ENCODE data around the gene MIAT.

The MIAT gene

DNA sequence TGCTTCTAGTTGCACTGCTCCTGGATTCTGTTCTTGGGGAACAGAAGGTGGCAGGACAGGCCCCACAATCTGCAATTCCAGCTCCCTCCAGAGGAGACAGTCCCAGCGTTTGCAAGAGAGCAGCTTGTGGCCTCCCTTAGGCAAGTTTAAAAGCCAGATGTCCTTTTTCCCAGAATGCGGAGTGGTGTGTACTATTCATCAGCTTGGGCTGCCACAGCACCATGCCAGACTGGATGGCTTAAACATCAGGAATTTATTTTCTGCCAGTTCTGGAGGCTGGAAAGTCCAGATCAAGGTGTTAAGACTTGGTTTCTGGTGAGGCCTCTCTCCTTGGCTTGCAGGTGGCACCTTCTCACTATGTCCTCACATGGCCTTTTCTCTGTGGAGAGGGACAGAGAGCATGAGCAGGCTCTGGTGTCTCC lies 11.7 kb downstream of the MIAT start:
- DNase-seq: peak; percentile 47

DNA sequence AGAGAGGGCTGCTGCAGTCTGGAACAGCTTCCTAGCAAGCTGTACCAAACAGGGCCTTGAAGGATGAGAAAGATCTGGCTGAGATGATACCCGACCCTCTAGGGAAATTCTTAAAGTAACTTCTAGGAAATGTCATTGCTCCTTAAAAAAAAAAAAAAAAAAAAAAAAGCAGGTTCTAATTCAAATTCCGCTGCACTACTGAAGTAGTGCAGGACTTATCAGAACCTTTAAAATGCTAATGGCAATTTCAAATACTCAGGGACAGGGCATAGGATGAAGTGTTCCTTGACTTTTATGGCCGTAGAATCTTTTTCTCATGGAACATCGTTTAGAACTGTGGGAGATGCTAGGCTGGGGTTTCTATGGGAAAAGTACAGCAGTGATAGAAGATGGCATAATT lies 13.1 kb downstream of the MIAT start:
- DNase-seq: no peak

DNA sequence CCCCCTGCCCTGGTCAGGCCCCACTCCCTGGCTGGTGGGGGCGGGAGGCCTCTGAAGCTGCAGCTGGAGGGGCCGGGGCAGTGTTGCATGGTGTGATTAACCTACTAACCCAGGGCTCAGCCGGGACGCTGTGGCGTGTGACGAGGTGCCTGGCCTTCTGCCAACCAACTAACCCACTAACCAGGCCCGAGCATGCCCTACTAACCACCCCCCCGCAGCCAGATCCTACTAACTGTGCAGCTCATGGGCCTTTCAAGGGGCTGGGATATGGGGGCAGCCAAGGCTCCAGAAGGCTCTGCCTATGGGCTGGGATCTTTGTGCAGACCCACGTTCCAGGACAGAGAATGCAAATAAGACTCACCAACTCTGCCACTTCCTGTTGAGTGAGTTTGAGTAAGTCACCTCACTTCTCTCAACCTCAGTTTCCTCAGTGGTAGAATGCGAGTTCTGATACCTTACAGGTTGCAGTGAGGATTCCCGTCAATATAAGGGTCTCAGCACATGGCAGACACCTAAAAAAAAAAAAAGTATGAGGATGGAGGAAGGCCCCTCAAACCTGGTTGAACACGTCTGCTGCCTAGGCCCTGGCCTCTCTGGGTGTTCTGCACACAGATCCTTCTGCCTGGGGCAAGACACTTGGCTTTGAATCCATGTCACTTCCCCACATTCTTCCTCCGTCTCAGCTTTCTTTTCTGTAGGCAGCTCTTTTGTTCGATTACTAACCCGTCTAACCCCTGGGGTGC lies 14.1 kb downstream of the MIAT start:
- DNase-seq: no peak

DNA sequence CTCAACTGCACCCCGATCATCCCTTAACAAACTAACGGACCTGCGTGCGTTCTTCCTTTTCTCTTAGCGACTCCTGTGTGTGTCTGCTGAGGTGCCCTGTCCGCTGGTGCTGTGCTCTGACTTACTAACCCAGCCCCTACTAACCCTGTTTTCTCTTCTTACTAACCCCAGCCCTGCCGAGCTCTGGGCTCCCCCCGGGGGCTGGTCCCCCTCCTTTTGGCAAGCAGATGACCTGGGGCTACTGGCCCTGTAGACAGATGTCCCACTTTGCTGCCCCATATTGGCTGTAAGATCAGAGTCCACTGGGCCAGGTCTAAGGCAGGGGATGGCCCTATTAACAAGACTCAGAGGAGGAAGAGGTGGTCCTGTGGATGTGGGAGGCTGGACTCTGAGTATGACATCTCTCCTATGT lies 14.7 kb downstream of the MIAT start:
- no peak for DNase-seq

DNA sequence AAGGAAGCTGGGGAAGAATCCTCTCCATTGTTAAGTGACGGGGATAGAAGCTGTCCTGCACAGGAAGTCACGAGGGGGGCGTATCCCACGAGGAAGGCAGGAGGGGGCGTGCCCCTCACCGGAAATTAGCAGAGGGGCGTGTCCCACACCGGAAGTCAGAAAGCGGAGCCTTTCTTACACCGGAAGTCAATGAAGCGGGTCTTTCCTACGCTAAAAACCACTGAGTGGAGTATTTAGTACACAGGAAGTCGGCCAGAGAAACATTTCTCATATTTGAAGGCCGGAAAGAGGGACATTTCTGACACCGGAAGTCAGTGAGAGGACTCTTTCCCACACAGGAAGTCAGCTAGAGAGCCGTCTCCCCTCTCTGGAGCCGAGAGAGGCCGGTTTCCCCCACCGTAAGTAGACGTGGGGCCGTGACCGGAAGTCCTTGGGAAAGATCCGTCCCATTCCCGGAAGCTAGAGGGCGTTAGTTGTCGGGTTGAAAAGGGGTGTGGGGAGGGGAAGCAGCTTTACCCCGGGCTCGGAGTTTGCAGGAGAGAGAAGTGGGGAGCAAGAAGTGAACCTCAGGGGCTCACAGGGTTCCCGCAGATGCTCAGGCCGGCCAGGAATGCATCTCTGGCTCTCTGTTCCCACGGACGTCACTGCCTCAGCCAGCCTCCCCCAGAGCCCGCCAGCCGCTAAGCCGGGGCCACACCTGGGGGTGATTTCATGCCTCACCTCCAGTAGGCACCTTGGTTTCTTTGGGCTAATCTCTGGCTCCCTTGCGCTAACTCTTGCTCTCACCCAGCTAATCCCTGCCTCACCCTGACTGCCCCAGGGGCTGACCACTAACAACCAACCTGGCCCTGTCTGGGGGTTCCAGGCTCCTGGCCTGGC lies 15.4 kb downstream of the MIAT start:
- DNase-seq: peak; percentile 97

DNA sequence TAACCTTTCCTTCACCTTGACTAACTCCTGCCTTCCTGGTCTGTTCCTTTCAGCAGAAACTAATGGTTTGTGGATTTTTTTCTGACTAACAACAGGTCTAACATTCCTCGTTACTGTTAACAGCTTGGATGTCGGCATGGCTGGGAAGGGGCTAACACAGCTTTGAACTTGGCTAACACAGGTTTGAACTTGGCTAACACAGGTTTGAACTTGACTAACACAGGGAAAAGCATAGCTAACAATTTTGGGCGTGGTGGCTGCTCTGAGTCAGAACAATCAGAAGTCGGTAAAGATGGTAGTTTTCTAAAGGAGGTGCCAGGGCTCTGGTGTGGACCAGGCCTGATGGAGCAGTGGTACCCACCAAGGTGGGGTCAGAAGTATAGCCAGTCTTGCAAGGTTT lies 16.1 kb downstream of the MIAT start:
- DNase-seq: no peak

DNA sequence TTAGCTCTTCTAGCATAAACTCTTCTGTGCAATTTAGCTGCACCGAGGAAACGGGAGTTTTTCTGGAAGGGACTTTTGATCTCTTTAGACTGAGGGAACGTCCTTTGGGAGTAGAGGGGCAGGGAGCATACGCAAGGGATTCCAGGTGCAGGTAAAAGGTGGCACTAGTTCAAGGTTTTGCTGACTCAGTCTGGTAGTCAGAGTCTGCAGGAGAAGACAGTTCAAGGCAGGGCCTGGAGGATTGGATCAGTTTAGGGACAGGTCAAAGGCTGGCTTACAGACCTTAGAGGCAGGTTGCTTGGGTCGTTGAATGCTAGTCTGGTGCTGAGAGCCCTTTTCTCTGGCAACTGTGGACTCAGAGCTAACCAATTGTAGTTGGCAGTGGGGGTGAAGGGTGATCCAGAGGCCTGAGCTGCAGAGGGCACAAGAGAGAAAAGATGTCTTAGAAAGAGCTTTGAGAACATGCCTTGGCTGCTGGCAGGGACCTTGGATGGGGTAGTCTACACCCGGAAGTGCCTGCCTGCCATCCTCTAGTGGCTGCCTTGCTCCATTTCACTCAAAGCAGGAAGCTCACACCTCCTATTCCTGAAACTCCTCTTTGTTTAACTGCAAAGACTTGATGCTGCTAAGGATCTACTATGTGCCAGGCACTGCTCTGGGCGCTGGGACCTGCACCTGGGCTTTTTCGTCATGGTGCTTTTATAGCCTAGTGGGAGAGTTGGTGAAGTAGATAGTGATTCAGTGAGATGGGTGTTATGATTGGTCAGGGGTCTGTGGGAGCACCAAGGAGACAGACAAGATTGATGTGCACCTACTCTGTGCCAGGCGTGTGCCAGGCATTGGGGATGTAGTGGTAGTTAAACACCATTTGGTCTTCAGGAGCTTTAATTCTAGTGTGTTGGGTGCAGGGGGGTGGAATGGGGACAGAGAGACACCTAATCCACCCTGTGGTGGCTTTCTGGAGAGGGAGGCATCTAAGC lies 17.1 kb downstream of the MIAT start:
- DNase-seq: no peak

DNA sequence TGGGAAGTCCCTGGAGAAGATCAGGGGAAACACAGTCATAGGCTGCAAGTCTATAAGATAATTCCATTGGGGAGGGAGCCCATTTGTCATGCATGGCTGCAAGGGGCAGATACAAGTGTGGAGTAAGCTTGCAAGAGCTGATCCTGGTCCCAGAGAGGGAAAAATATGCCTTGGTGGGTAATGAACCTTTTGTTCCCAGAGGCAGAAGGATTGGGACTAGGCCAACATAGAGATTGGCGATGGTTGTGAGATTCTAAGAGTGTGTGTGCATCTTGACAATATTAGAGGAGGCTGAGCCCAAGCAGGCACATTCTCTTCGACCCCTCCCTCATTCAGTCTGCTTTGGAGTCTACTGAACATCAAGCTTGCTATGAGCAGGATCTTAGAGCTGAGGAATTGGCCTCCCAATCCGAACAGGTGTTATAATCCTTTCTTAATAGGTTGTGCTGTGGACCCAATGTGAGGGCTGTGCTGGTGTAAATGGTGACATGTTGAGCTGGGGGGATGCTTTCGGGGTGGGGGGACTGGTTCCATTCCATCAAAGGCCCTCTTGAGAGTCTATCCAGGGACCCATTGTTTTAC lies 18.4 kb downstream of the MIAT start:
- no peak for DNase-seq

DNA sequence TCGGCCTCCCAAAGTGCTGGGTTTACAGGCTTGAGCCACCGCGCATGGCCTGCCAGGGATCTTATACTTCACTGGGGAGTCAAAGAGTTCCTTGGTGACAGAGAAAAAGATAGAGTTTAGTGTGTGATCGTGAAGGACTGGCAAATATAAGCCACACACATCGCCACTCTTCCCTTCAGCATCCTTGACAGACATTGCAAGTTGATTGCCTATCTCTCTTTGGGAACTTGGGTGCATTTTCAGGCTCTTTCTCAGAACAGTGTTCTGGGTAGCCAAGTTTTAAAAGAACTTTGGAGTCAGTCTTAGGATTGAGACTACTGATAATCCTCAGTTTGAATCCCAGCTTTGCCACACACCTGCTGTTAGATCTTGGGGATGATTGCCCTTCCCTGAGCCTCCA lies 19.8 kb downstream of the MIAT start:
- DNase-seq: no peak

DNA sequence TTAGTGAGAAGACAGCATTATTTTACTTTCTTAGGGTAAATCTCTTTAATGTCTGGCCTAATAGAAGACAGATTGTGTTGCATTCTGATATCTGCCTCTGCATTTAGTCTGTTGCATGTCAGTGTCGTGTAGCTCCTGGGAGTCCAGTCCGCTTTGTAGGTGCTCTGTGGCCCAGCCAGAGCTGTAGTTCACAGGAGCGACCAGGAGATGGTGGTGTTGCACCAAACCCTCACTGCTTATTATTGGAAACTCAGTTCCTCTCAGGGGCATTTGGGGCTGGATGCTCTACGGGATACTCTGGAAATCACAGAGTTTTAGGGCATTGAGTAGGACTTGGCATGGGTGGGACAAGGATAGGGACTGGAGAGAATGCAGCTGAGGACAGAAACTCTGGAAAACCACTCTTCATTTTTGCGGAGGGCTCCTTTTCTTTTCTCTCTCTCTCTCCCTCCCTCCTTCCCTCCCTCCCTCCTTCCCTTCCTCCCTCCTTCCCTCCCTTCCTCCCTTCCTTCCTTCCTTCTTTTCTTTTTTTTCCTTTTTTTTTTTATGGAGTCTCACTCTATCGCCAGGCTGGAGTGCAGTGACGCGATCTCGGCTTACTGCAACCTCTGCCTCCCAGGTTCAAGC lies 21.7 kb downstream of the MIAT start:
- peak; percentile 80 for DNase-seq

DNA sequence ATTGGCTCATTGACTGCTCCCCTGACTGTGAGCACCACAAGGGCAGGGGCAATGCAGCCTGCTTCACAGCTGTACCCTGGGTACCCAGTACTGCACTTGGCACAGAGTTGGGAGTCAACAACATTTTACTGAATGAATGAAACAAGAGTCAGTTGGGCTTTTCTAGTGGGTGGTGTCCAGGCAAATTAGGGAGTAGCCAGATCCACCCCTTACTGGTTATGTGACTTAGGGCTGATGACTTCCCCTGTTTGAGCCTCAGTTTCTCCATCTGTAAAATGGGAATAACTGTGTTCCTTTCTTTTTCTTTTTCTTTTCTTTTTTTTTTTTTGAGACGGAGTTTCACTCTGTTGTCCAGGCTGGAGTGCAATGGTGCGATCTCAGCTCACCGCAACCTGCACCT lies 23.1 kb downstream of the MIAT start:
- DNase-seq: no peak

DNA sequence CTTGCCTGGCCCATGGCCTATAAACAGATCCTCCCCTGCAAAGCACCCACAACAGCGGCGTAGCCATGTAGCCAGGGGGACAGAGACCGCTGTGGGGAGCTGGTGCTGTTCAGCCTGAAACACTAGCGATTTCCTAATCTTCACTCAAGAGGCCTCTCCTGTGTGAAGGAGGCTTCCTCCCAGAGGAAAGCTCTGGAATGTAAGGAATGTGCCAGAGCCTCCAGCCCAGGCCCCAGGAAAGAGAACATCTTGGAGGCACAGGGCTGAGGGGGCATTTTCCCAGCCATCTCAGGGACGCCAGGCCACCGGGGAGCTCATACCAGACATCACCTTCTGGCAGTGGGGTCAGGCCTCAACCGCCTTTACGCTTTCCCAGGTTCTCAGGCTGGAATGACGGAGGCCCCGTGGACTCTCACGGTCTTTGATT lies 24.0 kb downstream of the MIAT start:
- peak; percentile 89 for DNase-seq

DNA sequence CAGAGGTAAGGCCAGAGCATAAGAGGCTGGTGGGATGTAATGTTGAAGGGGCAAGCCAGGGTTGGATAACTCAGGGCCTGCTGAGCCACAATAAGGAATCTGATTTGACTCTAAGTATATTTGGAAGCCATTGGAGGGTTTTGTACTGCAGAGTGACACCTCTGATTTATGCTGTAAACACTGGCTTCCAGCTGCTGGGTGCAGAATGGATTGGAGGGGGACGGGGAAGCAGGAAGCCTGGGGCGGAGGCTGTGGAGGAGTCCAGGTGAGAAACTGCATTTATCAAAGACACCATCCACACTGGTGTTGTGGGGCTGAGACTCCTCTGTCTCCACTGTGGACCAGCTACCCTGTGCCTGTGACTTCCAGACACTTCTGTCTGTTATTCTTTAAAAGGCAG lies 26.8 kb downstream of the MIAT start:
- no peak for DNase-seq

DNA sequence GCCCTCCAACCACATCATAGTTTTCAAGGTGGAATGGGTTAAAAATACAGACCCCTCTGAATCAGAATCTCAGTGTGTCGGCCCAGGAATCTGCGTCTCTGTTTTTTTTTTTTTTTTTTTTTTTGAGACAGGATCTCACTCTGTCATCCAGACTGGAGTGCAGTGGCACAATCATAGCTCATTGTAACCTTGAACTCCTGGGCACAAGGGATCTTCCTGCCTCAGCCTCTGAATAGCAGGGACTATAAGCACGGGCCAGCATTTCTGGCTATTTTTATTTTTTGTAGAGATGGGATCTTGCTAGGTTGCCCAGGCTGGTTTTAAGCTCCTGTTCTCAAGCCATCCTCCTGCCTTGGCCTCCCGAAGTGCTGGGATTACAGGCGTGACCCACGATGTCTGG lies 28.2 kb downstream of the MIAT start:
- no peak for DNase-seq

DNA sequence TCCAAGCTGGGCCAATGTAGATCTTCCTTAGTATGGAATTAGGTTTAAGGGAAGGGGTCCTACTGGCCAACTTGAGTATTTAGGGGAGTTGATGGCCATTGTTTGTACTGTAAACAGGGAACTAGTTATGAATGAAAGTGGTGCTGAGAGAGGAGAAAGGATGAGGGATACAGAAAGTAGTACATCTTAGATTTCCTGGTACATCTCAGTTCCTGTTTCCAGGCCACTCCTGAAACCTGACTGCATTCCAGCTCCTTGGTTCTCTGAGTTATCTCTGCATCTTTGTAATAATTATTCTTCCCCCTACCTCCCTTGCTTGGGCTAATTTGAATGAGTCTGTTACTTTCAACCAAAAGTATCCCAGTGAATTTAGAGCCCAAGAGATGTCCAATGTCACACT lies 30.1 kb downstream of the MIAT start:
- no peak for DNase-seq

DNA sequence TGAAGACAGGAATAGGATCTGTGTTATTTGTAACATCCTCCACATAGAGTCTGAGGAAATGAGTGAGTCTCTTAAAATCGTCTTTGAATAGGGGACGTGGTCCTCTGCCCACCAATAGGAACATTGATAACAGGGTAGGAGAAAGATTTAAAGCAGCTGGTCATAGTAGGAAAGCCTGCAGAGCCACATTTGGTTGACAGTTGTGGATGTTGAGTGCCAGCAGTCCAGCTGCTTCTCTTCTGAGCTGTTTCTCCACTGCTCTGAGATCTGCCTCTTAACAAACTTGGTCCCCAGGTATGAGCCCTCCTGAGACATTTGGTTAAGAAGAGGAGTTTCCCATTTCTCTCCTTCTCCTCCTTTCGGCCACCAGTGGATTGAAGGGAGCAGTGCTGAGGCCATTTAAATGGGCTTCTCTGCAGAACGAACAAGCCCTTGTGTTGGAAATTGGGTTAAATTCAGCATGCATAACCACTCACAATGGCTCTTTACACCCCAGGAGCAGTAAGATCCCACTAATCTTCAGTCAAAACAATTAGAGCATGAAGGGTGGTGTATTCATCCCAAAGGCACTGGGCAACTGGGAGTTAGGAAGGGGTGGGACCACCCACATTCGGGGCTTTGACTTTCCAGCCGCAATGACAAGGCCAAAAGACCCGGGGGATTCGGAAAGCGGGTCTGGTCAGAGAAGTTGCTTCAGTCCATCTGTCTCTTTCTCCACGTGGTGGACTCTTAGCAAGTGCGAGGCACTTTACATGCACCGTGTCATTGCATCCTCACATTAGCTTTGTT lies 32.3 kb downstream of the MIAT start:
- no peak for DNase-seq

DNA sequence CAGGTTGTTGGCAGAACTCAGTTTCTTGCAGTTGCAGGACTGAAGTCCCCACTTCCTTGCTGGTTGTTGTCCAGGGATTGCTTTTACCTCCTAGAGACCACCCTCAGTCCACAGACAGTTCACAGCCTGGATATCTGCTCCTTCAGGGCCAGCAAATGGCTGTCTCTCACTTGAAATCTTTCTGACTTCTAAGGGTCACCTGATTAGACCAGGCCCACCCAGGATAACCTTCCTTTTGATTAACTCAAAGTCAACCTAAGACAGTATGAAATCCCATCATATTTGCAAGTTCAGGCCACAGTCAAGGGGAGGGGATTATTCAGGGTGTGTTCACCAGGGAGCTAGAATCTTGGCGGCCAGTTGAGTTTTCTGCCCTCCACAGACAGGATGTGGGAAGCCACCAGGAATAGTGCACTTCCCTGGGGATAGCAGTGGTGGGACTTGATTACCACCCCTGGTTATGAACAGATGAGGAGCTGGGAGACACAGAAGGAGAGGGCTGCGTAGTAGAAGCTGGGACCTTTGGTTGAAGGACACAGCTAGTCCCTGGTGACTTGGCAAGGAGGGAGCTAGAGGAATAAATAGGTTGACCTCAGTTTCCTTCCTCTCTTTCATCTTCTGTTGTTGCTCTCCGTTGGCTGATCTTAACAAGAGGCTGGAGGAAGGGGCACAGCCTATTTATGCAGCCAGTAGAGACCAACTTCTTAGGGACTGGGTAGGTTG lies 33.4 kb downstream of the MIAT start:
- no peak for DNase-seq

DNA sequence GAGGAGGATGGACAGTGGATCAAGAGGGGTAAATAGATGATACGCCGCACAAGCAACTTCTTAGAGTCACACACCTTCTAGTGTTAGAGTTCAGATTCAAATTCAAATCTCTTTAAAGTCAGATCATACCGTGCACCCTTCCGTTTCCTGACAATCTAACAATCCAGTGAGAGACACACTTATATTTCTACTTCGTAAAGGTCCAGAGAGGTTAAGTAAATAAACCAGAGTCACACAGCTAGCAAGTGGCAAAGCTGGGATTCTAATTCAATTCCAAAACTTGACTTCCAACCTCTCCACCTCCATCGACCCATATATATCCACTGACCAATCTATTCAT lies 34.0 kb downstream of the MIAT start:
- DNase-seq: no peak

DNA sequence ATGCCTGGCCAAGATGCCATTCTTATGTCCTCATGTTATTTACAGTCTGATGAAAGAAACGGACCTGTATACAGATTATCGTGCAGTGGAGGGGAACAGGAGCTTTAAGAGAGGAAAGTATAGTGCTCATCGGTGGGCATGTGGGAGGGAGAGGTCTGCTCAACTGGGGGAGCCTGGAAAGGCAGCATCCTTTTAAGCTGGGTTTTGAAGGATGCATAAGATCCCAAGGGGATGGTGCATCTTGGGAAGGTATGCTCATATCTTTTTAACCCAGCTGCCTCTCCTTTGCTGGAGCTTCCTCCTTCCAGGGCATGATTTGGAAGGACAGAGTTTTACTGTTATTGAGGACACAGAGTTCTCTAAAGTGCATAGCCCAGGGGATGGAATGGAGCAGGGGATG lies 34.8 kb downstream of the MIAT start:
- DNase-seq: no peak

DNA sequence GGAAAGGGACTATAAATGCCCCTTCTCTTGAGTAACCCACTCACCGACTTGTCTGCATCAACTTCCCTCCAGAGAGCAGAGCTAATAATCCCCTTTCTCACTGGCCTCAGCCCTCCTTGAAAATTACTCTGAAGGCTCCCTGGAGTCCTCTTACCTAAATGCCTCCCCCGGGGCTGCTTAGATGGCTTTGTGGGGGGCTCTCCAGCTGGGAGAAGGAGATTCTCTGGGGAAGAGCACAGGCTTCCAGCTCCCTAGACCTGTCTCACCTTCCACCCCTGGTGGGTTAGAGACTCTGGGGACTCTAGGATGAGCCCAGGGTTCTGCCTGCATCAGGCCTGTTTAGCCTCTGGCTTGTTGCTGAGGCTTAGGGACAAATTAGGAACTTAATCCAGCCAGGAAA lies 39.8 kb downstream of the MIAT start:
- DNase-seq: no peak

DNA sequence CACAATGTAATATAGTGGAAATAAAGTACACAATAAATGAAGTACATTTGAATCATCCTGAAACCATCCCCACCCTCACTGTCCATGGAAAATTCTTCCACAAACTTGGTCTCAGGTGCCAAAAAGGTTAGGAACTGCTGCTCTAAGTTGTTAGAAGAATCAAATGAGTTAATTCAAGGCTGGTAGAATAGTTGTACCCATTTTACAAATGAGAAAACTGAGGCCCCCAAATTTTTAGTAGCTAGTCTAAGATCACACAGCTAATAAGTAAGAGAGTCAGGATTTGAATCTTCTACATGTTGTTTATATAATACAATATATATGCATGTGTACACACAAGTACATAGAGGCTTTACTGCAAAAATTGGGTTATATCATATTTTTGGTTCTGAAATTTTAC lies 43.1 kb downstream of the MIAT start:
- DNase-seq: no peak
